Frontal cortex (tissue), 4 donors: ENCODE data around the gene SCYGR2. TPM values are rescaled to one million over a fixed set of nuclear protein-coding genes. Genes with fewer than 3 reads are reported as not detected.
"Not testable (repeated sequence)": the region's sequence is repeated elsewhere in the genome, so short reads cannot be mapped to it uniquely, and the experiment has no call there.

Source experiments
- DNase-seq, 2 donors: peaks; one replicate each; pipeline ENCODE4 v3.0.0; 2012; ENCODE audit warnings: low spot score in 2 of 2
- FAIRE-seq: peaks from 2 replicates; lab custom pipeline; 2012; peaks lifted over from hg19 to GRCh38; lab: Jason Lieb, UNC
- total RNA-seq: library from RNA; depleted of rRNA; stranded (reverse); fragments of >200 nt; gene quantifications from one replicate; pipeline ENCODE4 v1.2.3, GENCODE V29; 2014
- donor health status: control.
- donor health status: control.
- donor health status: control.

SCYGR2 gene
- not detected for total RNA-seq

GRCh38 chr2:227598835-227599503, at the start of gene SCYGR2:
TSS of gene SCYGR2 (plus strand) at chr2:227598893. CDS start at chr2:227598893, 0 bp downstream.
- DNase-seq, FAIRE-seq: not testable (repeated sequence)

- FAIRE-seq = no peak
- DNase-seq = no peak
Observed at GRCh38 chr2:227551836-227552235, 46.9 kb upstream of the SCYGR2 start.

GRCh38 chr2:227562581-227562980, 36.1 kb upstream of the SCYGR2 start:
- FAIRE-seq (no peak), DNase-seq (no peak)

- no peak for FAIRE-seq
- no peak for DNase-seq
Observed at GRCh38 chr2:227565080-227565479, 33.6 kb upstream of the SCYGR2 start.

- no peak for FAIRE-seq
Observed at GRCh38 chr2:227566012-227566411, 32.7 kb upstream of the SCYGR2 start.

GRCh38 chr2:227568852-227569169, 29.9 kb upstream of the SCYGR2 start:
- DNase-seq (no peak), FAIRE-seq (no peak)

More at GRCh38 chr2:227566012-227566411, 32.7 kb upstream of the SCYGR2 start:
- no peak for DNase-seq

- FAIRE-seq = no peak
- no peak for DNase-seq
Observed at GRCh38 chr2:227570615-227571014, 28.1 kb upstream of the SCYGR2 start.

- no peak for FAIRE-seq
- DNase-seq = no peak
Observed at GRCh38 chr2:227576110-227576509, 22.6 kb upstream of the SCYGR2 start.

- FAIRE-seq (no peak), DNase-seq (no peak)
Observed at GRCh38 chr2:227576812-227577211, 21.9 kb upstream of the SCYGR2 start.

- no peak for DNase-seq
- no peak for FAIRE-seq
Observed at GRCh38 chr2:227577555-227577954, 21.1 kb upstream of the SCYGR2 start.

- FAIRE-seq (no peak), DNase-seq (no peak)
Observed at GRCh38 chr2:227578642-227579041, 20.1 kb upstream of the SCYGR2 start.

- no peak for FAIRE-seq
- DNase-seq = no peak
Observed at GRCh38 chr2:227579791-227580190, 18.9 kb upstream of the SCYGR2 start.

- DNase-seq = no peak
- no peak for FAIRE-seq
Observed at GRCh38 chr2:227582369-227582768, 16.3 kb upstream of the SCYGR2 start.

GRCh38 chr2:227592694-227593387, 5.9 kb upstream of the SCYGR2 start:
- FAIRE-seq (no peak), DNase-seq (no peak)

GRCh38 chr2:227595797-227596196, 2.9 kb upstream of the SCYGR2 start:
- no peak for FAIRE-seq
- DNase-seq = no peak

GRCh38 chr2:227597036-227597435, 1.7 kb upstream of the SCYGR2 start:
- FAIRE-seq (no peak), DNase-seq (no peak)

- no peak for FAIRE-seq
- DNase-seq = no peak
Observed at GRCh38 chr2:227597998-227598397, 695 bp upstream of the SCYGR2 start.

- FAIRE-seq (no peak), DNase-seq (no peak)
Observed at GRCh38 chr2:227602358-227602757, 3.7 kb downstream of the SCYGR2 start.

GRCh38 chr2:227606476-227606875, 7.8 kb downstream of the SCYGR2 start:
- FAIRE-seq (no peak), DNase-seq (no peak)

GRCh38 chr2:227607941-227608340, 9.2 kb downstream of the SCYGR2 start:
- DNase-seq (no peak), FAIRE-seq (no peak)

- FAIRE-seq = no peak
- DNase-seq = no peak
Observed at GRCh38 chr2:227608561-227609338, 10.1 kb downstream of the SCYGR2 start.
